Esophagus squamous epithelium (tissue), 5 donors: ENCODE data around the gene VWA8. TPM values are rescaled to one million over a fixed set of nuclear protein-coding genes. Genes with fewer than 3 reads are reported as not detected.
A peak's percentile ranks its signal among the peaks of the same experiment; 100 is the strongest.

Experiments used
- DNase-seq: peaks from one replicate; lab custom pipeline; 2025; lab: John Stamatoyannopoulos, UW
- H3K27ac ChIP-seq, 4 donors: fragments of 200-600 bp; sonication (generic); one replicate each; pipeline ENCODE4 v1.5.1; 2016 to 2019; ENCODE audit warnings: mild to moderate bottlenecking in 1 of 4
- H3K27me3 ChIP-seq, 4 donors: fragments of 200-600 bp; sonication (generic); 1 replicate in 3 of 4; 2 replicates in 1 of 4; pipeline versions ENCODE4 v1.5.1 to v1.6.0; 2017 to 2021; ENCODE audit warnings: antibody characterized with exemption in 1 of 4
- H3K36me3 ChIP-seq, 3 donors: fragments of 200-600 bp; sonication (generic); one replicate each; pipeline ENCODE4 v1.5.1; 2016 to 2019
- H3K4me1 ChIP-seq, 3 donors: fragments of 200-600 bp; sonication (generic); one replicate each; pipeline ENCODE4 v1.5.1; 2017 to 2019
- H3K4me3 ChIP-seq, 4 donors: fragments of 200-600 bp; sonication (generic); 1 replicate in 3 of 4; 2 replicates in 1 of 4; pipeline ENCODE4 v1.5.1; 2016 to 2019; ENCODE audit warnings: mild to moderate bottlenecking in 2 of 4, moderate library complexity in 1 of 4
- H3K9me3 ChIP-seq, 3 donors: fragments of 200-600 bp; sonication (generic); one replicate each; pipeline ENCODE4 v1.5.1; 2016 to 2019
- POLR2A ChIP-seq, 4 donors: fragments of 450-650 bp; IDR thresholded peaks; one replicate each; pipeline ENCODE4 v1.6.1; 2017; ENCODE audit warnings: antibody characterized with exemption in 4 of 4, mild to moderate bottlenecking in 4 of 4, moderate library complexity in 3 of 4
- WGBS, 2 donors: methylation state at CpG; one replicate each; pipeline ENCODE4 v1.1.5; 2018; 5-methylcytosine and 5-hydroxymethylcytosine counted together
- intact Hi-C: fragments of 100-400 bp; cut with DNase I; formaldehyde crosslinking; loops from one replicate; pipeline ENCODE4 v1.15.0; 2022
- total RNA-seq, 4 donors: library from RNA; depleted of rRNA; stranded (reverse); fragments of >200 nt; gene quantifications; one replicate each; pipeline ENCODE4 v1.1.0, GENCODE V29; 2016
- TF ChIP-seq, protein P1 (sequence below), 6 experiments: fragments of 450-650 bp in 4 of 6; fragments of 200-600 bp in 2 of 6; sonication (generic) in 2 of 6; IDR thresholded peaks; one replicate each; pipeline ENCODE4 v1.5.1; 2016 to 2019; ENCODE audit warnings: antibody characterized with exemption in 6 of 6, mild to moderate bottlenecking in 4 of 6, moderate library complexity in 4 of 6
- donor health status: DM: yes; HTN: yes; CAD: no.

VWA8 gene
- total RNA-seq, 4 donors from 2014 or later, result 10.5 to 23.7 (median 17.3) TPM

- no peaks in the 10 kb centered on the region for H3K27me3 ChIP-seq
- TF ChIP-seq, protein P1, sequence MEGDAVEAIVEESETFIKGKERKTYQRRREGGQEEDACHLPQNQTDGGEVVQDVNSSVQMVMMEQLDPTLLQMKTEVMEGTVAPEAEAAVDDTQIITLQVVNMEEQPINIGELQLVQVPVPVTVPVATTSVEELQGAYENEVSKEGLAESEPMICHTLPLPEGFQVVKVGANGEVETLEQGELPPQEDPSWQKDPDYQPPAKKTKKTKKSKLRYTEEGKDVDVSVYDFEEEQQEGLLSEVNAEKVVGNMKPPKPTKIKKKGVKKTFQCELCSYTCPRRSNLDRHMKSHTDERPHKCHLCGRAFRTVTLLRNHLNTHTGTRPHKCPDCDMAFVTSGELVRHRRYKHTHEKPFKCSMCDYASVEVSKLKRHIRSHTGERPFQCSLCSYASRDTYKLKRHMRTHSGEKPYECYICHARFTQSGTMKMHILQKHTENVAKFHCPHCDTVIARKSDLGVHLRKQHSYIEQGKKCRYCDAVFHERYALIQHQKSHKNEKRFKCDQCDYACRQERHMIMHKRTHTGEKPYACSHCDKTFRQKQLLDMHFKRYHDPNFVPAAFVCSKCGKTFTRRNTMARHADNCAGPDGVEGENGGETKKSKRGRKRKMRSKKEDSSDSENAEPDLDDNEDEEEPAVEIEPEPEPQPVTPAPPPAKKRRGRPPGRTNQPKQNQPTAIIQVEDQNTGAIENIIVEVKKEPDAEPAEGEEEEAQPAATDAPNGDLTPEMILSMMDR (IDR thresholded peaks at IDR 0.05), result no peak
- no peak for TF ChIP-seq POLR2A (IDR thresholded peaks at IDR 0.05)
- DNase-seq, result no peak
- 76 to 92% methylated on average over 6 of the region's 6 CpGs for WGBS, 2 donors
- no peak overlapping the region for H3K27ac ChIP-seq
- H3K9me3 ChIP-seq, result no peaks in the 10 kb centered on the region
- H3K4me3 ChIP-seq, result no peak overlapping the region
- intact Hi-C loops, result no loop called here
- peaks cover 0 to 12% (median 0%) of the 10 kb centered on the region in 3 donors for H3K36me3 ChIP-seq
- H3K4me1 ChIP-seq, result peaks cover 0 to 17% (median 0%) of the 10 kb centered on the region in 3 donors
These were observed 175.3 kb downstream of the VWA8 start for GRCh38 chr13:41785402-41786172.

- H3K27me3 ChIP-seq, result no peaks in the 10 kb centered on the region
- no peak for TF ChIP-seq POLR2A (IDR thresholded peaks at IDR 0.05)
- TF ChIP-seq, protein P1 (IDR thresholded peaks at IDR 0.05), result no peak
- DNase-seq, result no peak
- H3K27ac ChIP-seq, result no peak overlapping the region
- peaks cover 0 to 16% (median 0%) of the 10 kb centered on the region in 3 donors for H3K36me3 ChIP-seq
- 71 to 82% methylated on average over 1 of the region's 1 CpG for WGBS, 2 donors
- peaks cover 0 to 8% (median 0%) of the 10 kb centered on the region in 3 donors for H3K4me1 ChIP-seq
- intact Hi-C loops, result no loop called here
- H3K4me3 ChIP-seq, result no peak overlapping the region
- H3K9me3 ChIP-seq, result no peaks in the 10 kb centered on the region
These were observed 178.8 kb downstream of the VWA8 start for GRCh38 chr13:41782086-41782485.

DNA sequence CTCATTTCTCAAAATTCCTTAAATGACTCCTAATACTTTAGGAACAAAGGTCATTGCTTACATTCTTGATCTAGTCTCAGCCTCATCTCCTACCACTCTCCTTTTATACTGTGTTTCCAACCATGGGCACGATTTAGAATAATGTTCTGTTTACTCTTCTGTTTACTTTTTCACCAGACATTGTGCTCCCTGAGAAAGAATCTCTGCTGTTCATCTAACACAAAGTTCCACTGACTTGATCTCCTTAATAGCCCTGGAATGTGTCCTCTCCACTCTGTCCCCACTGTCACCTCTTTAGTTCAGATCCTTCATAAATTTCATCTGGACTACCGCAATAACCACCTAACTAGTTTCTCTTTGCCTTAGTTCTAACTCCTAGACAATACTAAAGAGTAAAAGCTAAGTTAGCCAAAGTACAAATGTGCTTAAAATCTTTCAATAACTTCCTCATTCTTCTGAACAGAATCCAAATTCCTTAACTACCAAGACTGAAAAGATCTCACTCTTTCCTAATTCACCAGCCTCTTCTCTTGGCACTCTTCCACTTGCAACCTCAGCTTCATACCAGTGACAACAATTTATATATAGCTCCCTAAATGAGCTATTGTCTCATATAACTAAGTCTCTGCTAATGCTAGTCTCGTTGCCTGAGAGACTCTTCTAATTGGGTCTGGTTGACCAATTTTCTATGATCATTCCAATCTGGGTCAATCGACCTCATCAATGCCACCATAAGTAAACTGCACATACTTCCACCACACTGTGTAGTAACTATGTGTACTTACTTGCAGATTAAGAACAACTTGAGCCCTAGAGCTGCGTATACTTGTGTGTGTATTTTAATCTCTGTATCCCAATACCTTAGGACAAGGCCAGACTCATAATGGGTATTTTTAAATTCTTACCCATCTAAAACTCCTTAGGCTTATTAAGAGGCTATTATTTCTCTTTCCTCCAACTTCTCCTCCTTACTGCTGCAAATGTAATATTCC, 179.9 kb downstream of the VWA8 start:
- 58 to 70% methylated on average over 5 of the region's 5 CpGs for WGBS, 2 donors
- Histone ChIP-seq H3K4me3 (no peak overlapping the region), H3K27ac (peak overlapping the region in 1 of 4 donors; percentile 17), H3K4me1 (peaks cover 0 to 8% (median 0%) of the 10 kb centered on the region in 3 donors), H3K27me3 (no peaks in the 10 kb centered on the region), H3K9me3 (no peaks in the 10 kb centered on the region), H3K36me3 (peaks cover 0 to 11% (median 0%) of the 10 kb centered on the region in 3 donors)
- intact Hi-C loops, result no loop called here
- no peak for DNase-seq
- no peak for TF ChIP-seq POLR2A (IDR thresholded peaks at IDR 0.05)
- TF ChIP-seq, protein P1 (IDR thresholded peaks at IDR 0.05), result no peak

DNA sequence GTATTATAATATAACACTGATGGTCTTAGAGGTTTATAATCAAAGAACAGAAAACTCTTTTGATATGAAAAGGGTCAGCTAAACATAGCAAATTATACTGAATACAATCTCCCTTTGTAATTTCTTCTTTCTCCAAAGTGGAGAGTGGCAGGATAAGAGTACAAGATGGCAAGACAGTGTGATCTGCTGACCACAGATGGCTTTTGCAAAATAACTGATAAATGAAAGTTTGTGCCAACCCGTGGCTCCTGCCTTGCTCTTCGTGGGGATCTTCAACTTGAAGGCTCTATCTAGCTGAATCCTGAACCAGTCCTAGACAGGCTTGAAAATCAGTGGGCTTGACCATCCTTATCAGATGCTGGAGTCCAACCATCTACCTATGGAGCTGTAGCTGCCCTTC, 185.7 kb downstream of the VWA8 start:
- no peak overlapping the region for H3K27ac ChIP-seq
- H3K9me3 ChIP-seq, result no peaks in the 10 kb centered on the region
- 82 to 100% methylated on average over 2 of the region's 2 CpGs for WGBS, 2 donors
- no peak overlapping the region for H3K4me3 ChIP-seq
- intact Hi-C loops, result no loop called here
- DNase-seq, result no peak
- H3K27me3 ChIP-seq, result no peaks in the 10 kb centered on the region
- peaks cover 0 to 30% (median 0%) of the 10 kb centered on the region in 3 donors for H3K36me3 ChIP-seq
- TF ChIP-seq, protein P1 (IDR thresholded peaks at IDR 0.05), result no peak
- no peak for TF ChIP-seq POLR2A (IDR thresholded peaks at IDR 0.05)
- no peaks in the 10 kb centered on the region for H3K4me1 ChIP-seq
